GM18498 (cell line): ENCODE results near the gene GRAMD2B.
A peak's percentile ranks its signal among the peaks of the same experiment; 100 is the strongest.
"Not testable (repeated sequence)": the region's sequence is repeated elsewhere in the genome, so short reads cannot be mapped to it uniquely, and the experiment has no call there.

Source experiments
- ATAC-seq: cut with Tn5 transposase; IDR thresholded peaks from one replicate; pipeline ENCODE4 v1.9.1; 2021; ENCODE audit warnings: mild to moderate bottlenecking, moderate library complexity; ENCODE audit not compliant: unreplicated experiment

GRAMD2B gene

DNA sequence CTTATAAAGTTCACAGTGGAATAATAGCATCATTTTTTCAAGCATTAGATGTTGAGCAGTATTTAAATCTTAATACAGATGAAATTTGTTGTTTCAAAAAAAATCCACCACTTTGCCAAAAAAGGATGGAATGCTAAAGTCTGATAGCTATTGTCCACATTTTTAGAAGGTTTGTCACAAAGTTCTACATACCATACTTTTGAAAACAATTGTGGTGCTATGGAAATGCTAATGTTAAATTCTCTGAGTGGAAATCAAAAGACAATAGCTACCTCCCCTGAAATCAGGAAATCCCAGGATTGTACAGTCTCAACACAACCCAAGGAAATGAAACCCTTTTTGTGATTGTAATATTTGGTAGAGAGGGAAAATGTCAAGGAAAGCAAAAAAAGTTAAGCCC lies 19.3 kb upstream of the GRAMD2B start:
- no peak for ATAC-seq

DNA sequence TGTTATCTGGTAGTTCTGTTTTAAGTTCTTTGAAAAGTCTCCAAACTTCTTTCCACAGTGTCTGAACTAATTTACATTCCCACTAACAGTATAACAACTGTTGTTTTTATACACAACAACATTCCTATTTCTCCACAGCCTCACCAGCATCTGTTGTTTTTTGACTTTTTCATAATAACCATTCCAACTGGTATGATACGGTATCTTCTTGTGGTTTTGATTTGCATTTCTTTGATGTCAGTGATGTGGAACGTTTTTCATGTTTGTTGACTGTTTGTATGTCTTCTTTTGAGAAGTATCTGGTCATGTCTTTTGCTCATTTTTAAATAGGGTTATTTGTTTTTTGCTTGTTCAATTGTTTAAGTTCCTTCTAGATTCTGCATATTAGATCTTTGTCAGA lies 12.6 kb upstream of the GRAMD2B start:
- no peak for ATAC-seq

DNA sequence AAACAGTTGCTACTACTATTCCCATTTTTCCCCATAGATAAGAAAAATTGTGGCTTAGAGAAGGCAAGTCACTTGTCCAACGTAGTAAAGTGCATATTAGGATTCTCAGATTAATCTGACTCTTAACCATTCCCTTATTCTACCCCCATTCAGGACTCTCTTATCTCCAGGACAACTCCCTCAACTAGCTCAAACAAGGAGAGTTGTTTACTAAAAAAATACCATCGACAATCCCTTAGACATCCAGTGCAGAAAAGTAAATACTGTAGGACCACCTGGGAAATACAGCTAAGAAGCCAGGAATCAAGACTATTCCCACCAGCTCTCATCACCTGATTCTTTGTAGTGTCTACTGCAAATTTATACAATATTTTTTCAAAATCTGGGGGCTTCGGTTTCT lies 9.4 kb upstream of the GRAMD2B start:
- ATAC-seq = no peak

DNA sequence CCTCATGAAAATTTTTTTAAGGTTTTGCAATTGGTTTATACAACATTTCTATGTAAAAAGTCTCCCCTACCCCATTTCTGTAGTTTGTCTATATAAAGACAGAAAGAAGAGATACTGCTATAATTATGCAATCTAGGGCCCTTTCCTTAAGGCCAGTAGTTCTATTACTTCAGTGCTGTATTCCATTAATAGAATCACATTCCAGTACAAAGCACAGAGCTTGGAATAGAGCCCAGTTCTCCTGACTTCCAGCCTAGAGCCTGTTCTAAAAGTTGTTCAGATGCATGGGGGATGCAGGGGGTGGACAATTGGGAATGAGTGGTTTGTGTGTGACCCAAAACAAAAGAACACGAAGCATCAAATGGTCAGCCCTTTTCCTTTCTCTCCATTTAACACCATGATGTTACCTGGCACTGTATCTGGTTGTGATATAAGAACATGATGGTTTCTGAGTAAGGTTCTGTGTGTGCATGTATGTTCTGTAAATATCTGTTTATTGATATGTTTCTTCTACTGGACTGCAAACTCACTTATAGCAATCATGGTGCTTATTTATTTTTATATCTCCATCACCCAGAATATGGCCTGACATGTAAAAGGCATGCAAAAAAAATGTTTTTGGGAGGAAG lies 8.2 kb upstream of the GRAMD2B start:
- ATAC-seq = no peak

DNA sequence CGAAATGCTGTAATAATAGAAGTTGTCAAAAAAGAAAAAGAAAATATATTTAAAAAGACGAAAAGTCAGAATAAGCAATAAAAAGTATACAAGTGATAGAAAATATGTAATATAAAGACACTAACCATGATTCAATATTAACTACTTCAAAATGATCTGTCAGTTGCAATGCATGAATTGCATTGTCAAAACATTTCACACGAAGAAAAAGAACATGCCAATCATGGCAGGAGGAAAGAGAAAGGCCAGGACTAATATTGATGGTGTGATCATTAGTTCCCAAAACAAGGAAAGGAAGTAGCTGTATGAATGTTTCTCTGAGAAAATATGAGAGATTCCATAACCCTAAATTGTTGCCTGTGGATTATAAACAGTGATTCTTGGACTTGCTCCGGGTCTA lies 7.4 kb upstream of the GRAMD2B start:
- no peak for ATAC-seq

DNA sequence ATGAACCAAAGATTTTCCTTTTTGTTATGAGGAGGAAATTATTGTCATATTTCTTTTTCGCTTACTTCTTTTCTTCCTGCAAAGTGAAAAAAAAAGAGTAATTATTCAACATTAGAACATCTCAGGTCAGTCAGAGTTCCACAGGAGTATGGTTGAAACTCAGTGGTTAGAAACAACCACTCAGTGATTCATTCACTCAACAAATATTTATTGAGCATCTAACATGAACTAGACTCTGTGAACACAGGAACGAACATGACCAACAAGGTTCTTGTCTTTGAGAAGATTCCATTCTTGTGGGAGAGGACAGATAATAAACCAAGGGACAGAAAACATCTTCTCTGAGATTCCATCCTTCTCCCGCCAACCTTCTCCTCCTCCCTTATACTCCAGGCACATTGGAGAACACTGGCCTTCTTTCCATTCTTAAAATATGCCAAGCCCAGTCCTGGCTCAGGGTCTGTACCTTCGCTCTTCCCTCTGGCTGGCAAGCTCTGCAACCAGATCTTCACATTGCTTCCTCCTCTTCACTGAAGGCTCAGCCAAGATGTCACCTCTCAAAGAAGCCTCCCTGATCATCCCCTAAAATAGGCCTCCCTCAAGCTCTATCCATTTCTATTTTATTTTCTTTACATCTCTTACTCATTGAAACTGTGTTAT lies 6.8 kb upstream of the GRAMD2B start:
- no peak for ATAC-seq

DNA sequence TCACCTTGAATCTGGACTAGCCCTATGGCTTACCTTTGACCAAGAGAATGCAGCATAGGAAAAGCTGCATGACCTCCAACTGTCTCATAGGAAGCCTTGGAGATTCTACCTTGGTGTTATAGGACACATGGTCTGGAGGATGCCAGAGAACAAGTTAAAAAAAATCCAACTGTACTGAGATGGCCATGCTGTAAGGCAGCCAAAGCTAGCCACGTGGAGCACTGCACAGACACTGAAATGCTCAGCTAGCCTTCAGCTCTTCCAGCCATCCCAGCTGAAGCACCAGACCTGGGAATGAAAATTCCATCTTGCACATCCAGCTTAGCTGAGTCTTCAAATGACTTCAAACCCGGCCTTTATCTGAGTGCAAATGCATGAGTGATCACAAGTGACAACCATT lies 6.0 kb upstream of the GRAMD2B start:
- no peak for ATAC-seq

DNA sequence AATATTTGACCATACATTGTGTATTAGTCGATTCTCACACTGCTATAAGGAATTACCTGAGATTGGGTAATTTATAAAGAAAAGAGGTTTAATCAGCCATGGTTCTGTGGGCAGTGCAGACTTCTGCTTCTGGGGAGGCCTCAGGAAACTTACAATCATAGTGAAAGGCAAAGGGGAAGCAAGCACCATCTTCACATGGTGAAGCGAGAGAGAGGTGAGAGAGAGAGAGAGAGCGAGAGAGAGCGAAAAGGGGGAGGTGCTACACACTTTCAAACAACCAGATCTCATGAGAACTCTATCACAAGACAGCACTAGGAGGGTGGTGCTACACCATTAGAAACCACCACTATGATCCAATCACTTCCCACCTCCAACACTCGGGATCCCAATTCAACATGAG lies 4.1 kb upstream of the GRAMD2B start:
- no peak for ATAC-seq

DNA sequence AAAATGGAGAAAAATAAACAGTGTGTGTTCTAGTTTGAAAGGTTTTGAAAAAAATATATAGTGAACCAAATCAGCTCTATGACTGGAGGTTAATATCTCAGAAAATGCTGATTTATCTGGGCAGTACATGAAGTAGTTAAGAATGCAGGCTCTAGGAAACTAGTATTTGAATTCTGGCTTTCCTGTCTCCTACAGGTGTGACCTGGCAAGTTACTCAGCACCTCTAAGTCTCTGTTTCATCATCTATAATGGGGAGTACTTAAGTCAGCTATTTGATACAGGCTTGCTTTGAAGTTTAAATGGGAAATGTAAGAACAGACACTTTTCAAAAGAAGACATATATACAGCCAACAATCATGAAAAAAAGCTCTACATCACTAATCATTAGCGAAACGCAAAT lies 5.2 kb downstream of the GRAMD2B start:
- ATAC-seq = no peak

DNA sequence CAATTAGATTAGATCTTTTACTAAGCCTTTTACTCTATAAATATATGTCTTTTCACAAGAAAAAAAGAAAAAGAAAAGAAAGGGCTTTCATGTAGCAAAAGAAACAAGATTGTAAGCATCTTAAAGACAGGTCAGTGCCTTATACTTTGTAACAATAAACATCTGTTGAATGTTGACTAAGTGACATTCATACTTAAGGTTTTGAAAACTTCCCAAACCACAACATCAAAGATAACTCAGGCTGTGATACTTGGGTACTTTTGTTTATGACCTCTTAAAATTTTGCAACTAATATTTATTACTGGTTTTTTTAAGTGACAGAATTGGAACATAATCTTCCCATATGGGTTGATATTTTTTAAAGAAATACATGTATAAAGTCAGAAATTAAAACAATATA lies 7.4 kb downstream of the GRAMD2B start:
- ATAC-seq = no peak

DNA sequence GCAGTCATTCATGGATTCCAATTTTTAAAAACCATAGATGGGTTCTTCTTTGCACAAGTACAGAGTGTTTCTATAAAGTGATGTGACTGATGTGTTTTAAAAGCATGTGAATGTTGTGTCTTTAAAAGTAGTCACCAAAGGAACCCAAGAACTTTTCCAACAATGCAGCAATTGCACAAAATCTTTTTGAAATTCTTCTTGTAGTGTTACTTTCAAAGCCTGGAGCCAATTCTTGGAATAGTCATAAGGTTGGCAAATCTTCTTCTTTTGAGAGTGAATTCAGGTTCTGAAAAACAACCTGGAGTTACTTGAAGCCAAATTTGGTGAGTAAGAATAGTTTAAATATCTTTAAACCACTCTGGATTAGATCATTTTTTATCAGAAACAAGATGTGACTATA lies 10.5 kb downstream of the GRAMD2B start:
- ATAC-seq = no peak

DNA sequence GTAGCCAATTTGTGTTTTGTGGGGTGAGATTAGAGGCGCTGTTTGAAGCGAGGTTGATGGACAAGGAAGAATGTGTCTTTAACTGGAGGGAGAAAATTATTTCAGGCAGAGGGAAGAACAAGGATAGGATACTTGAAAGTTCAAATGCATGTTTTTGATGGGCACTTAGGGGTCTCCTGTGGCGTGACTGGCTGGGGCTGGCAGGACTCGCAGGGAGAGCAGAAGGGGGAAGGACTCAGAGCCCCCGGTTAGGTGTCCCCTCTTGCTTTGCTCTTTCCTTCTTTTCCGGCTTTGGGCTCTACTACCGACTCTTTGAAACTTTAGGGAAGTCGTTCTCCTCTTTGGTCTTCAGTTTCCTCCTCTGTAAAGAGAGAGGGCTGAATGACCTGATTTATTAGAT lies 12.1 kb downstream of the GRAMD2B start:
- no peak for ATAC-seq

DNA sequence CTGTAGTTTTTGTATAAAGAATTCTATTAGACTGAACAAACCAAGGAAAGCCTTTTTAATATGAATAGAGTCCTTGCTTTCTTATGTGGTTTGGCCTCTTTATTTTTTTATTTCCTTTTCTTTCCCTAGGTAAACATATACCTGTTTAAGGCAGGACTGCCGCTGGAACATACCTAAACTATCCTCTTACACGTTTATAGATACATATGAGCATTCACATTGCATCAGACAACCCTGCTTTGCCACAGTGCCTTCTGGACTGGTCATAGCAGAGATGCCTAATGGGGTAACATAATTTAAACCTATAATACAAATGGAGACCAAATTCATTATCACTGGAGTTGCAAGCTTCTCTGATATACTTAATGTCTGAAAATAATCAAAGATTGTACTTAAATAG lies 12.5 kb downstream of the GRAMD2B start:
- ATAC-seq = no peak

DNA sequence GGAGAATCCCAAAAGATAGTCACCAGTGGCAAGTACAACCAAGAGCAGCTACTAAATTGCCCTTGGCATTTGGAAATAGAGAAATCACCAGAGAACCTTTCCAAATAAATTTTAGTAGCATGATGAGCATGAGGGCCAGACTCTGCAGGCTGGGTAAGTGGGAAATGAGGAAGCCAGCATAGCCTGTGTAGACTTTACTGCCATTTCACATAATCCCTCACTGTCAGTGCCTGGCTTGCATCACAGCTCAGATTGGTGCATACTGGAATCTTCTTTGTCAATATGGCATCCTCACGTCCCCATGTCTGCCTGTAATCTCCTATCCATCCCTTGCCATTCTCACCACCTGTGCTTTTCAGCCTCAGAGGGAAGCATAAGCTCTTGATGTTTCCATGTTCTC lies 14.5 kb downstream of the GRAMD2B start:
- ATAC-seq = peak; percentile 6

DNA sequence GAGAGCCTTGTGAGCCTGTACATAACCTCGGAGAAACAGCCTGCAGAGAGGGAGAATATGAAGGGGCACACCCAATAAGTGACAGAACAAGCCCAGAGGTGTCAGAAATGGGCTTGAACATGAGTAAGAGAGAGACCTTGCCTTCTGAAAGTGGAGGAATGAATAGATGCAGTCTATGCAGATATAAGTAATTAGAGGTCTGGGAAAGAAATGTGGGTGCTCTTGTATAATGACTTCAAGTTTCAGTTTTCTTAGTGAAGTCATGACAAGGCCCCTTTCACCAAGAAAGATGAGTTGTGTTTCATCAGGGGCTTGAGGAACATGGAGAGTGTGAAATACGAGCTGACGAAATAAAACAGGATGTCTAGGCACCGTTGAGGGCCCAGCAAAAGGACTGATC lies 15.1 kb downstream of the GRAMD2B start:
- peak; percentile 86 for ATAC-seq

DNA sequence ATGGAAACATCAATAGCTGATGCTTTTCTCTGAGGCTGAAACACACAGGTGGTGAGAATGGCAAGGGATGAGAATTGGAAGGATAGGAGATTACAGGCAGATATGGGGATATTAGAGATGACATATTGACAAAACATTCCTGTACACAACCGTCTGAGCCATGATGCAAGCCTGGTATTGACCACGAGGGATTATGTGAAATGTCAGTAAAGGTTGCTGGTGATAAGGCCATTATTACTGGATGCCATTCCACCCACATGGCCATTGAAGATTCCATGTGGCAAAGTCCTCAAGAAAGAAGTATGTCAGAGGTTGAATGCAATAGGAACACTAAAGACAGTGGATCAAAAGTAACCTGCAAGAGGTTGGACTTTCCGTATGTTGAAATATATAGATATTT lies 15.7 kb downstream of the GRAMD2B start:
- ATAC-seq = no peak

DNA sequence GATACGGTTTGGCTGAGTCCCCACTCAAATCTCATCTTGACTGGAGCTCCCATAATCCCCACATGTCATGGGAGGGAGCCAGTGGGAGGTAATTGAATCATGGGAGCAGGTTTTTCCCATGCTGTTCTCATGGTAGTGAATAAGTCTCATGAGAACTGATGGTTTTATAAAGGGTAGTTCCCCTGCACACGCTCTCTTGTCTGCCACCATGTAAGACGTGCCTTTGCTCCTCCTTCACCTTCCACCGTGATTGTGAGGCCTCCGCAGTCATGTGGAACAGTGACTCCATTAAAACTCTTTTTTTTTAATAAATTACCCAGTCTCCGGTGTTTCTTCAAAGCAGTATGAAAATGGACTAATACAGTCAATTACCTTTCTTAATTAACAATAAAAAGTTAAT lies 16.5 kb downstream of the GRAMD2B start:
- not testable (repeated sequence) for ATAC-seq

DNA sequence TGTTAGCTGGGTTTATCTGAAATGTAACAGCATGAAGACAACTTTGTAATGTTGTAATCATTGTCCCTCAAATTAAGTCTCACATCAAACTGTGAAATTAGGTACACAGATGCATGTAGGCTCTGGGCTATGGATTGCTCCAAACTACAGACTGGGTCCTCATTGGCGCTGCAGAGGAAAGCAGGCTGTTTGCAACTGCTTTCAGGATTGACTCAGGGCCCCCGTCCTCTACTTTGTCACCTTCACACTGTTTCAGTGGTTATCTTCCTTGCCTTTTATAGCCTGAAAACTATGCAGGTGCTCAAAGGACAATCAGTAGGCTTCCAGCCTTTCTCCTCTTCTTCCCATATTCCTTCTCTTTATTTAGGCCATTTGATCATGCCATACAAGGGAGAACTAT lies 18.0 kb downstream of the GRAMD2B start:
- no peak for ATAC-seq

DNA sequence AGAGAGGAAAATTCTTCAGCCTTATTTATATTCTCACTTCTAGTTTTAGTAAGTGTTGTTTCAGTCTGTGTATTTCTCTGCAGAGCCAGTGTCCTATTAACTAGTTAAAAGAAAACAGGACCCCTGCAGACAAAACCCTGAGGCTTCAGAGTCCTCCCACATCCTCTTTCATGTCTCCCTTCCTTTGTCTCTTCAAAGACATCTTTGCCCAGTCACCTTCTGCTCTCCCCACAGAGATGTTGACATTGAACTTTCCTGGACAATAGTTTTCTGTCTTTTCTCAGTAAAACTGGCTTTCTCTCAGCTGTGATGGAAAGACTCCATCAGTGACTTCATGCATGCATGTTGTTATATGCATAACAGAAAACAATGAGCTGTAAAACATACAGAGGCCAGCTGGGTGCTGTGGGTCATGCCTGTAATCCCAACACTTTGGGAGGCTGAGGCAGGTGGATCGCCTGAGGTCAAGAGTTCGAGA lies 20.2 kb downstream of the GRAMD2B start:
- ATAC-seq = peak; percentile 92

DNA sequence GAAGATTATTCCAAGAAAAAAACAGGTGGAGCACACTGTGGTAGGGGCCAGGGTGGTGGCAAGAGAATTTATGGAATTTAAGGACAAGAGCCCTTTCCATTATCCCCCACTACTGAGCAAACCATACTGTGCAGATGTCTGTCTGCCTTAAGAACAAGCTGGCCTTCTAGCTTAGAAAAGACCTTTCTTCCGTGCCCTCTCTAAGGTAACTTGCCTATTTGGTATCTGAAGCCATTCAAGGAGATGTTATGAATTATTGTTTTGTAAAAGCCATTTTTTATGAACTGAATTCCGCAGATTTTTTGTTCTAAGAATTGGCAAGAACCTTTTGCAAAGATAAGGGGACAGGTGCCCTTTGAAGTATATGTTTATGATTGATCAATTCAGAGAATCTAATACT lies 20.9 kb downstream of the GRAMD2B start:
- ATAC-seq = no peak

DNA sequence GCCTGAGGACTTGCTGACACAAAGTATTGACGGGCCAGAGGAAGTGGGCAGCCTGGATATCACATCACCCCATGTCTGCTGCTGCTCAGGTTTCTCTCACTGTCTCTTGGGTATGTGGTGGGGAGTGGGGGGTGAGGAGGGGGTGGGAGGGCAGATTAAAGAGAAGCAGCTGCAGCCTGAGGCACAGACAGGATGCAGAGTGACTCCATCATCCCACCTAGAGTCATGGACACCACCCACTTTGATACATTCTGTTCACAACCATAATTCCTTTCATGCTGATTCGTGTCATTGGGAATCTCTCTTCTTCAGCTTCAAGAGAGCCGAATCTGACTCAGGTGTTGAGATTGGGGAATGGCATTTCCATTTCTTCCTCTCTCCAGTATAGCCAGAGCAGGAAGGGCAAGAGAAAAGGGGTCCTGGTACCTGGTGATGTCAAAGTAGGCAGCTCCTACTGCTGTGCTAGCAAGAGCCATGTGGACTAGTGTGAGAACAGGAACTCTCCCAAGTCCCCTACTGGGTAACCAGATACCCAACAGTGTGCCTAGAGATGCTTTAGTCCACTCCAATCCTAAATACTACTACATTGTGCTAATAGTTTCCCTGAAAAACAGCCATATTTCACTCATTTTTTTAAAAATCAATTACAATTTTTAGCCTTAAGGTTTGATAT lies 22.4 kb downstream of the GRAMD2B start:
- ATAC-seq = no peak

DNA sequence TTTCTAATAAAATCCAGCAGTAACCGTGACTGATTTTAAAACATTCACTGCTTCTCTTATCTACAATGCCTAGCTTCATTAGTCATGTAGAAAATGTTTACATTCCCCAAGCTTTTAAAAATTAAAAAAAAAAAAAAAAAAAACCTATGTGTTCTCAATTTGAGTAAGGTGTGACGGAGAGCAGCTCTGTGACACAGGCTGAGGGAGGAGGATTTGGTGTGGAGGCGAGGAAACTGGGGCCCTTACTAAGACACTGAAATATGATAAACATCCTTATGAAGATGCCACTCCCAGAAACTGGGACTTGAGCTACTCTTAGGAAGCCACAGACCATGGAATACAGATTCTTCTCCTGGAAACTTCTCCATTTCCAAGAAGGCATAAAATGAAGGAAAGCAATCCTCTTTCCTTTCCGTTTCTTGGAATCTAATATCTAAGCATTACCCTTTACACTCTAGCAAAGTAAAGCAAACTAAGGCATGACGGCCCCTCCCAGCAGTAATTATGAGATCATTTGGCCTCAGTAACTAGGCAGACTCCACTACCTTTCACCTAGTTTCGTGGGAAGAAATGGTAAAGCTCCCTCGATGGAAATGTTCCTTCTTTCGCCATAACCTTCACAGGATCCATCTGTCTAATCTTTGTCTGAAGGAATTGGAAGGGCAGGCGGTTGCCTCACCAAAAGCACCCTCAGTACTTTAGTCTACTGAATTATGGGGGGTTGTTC lies 23.5 kb downstream of the GRAMD2B start:
- peak; percentile 21 for ATAC-seq
